Caco-2 (cell line): ENCODE results near the gene CRHR1. TPM values are rescaled to one million over a fixed set of nuclear protein-coding genes. Genes with fewer than 3 reads are reported as not detected.

Source experiments
- BruUV-seq: library from RNA; stranded (reverse); fragments of 400-500 nt; replicated peaks from 2 replicates; lab custom pipeline; 2021; lab: Mats Ljungman, UMichigan
- CTCF ChIA-PET: fragments of 300-600 bp; sonication (Branson Sonifier 250); formaldehyde crosslinking; loops from one replicate; lab custom pipeline; 2022; ENCODE audit warnings: antibody characterized with exemption; lab: Charles Lee
- POLR2A ChIA-PET: fragments of 300-600 bp; sonication (Branson Sonifier 250); formaldehyde crosslinking; loops from one replicate; lab custom pipeline; 2022; ENCODE audit warnings: antibody characterized with exemption; lab: Charles Lee
- DNase-seq, 2 experiments: peaks; one replicate each; pipeline versions ENCODE4 v3.0.0 to v3.0.0-alpha.2; 2020 to 2022
- H3K27me3 ChIP-seq: replicated peaks from 2 replicates; pipeline ENCODE4 v1.6.0; 2011; ENCODE audit warnings: low read length; ENCODE audit not compliant: control insufficient read depth, insufficient read depth
- H3K36me3 ChIP-seq: 2 replicates; pipeline ENCODE4 v1.5.1; 2011; ENCODE audit warnings: low read length; ENCODE audit not compliant: control insufficient read depth, insufficient read depth
- H3K4me1 ChIP-seq: fragments of 250-450 bp; sonication (Bioruptor Pico); 2 replicates; pipeline ENCODE4 v1.5.1; 2020; ENCODE audit warnings: mild to moderate bottlenecking
- H3K4me3 ChIP-seq: 2 replicates; pipeline ENCODE4 v1.5.1; 2011; ENCODE audit warnings: low read depth, mild to moderate bottlenecking, control low read depth, low read length
- H3K9me3 ChIP-seq: fragments of 250-450 bp; sonication (Bioruptor Pico); 2 replicates; pipeline ENCODE4 v1.5.1; 2020; ENCODE audit warnings: mild to moderate bottlenecking, moderate library complexity
- H3K27ac Mint-ChIP-seq: one replicate; pipeline ENCODE4 v1.8.0; 2022; ENCODE audit warnings: mixed read lengths; ENCODE audit not compliant: unreplicated experiment
- H3K27me3 Mint-ChIP-seq: one replicate; pipeline ENCODE4 v1.8.0; 2022; ENCODE audit warnings: mixed read lengths; ENCODE audit not compliant: insufficient read depth, unreplicated experiment
- H3K36me3 Mint-ChIP-seq: one replicate; pipeline ENCODE4 v1.8.0; 2022; ENCODE audit warnings: mild to moderate bottlenecking, mixed read lengths; ENCODE audit not compliant: insufficient read depth, unreplicated experiment
- H3K4me1 Mint-ChIP-seq: one replicate; pipeline ENCODE4 v1.8.0; 2022; ENCODE audit warnings: low read depth, mixed read lengths; ENCODE audit not compliant: unreplicated experiment
- H3K4me3 Mint-ChIP-seq: one replicate; pipeline ENCODE4 v1.8.0; 2022; ENCODE audit warnings: mild to moderate bottlenecking, moderate library complexity, mixed read lengths; ENCODE audit not compliant: unreplicated experiment
- H3K9me3 Mint-ChIP-seq: one replicate; pipeline ENCODE4 v1.8.0; 2022; ENCODE audit warnings: mixed read lengths; ENCODE audit not compliant: unreplicated experiment
- intact Hi-C: fragments of 100-400 bp; cut with micrococcal nuclease; formaldehyde crosslinking; loops from one replicate; pipeline ENCODE4 v1.10.0; 2022; ENCODE audit not compliant: unreplicated experiment
- total RNA-seq: library from RNA; stranded (reverse); gene quantifications from 2 replicates; pipeline ENCODE4 v1.2.3, GENCODE V29; 2022
- TF ChIP-seq, protein P1 (sequence below), 2 experiments: fragments of 200-600 bp in 1 of 2; IDR thresholded peaks; 1 replicate in 1 of 2; 2 replicates in 1 of 2; pipeline versions ENCODE4 v1.5.1 to v1.8.0; 2011 to 2022; ENCODE audit warnings: antibody characterized with exemption in 1 of 2, control low read depth in 1 of 2, inconsistent platforms in 1 of 2, low read depth in 1 of 2, low read length in 1 of 2, mild to moderate bottlenecking in 1 of 2, moderate library complexity in 1 of 2; ENCODE audit not compliant: insufficient read depth in 1 of 2, severe bottlenecking in 1 of 2, unreplicated experiment in 1 of 2

Gene CRHR1
- total RNA-seq, 1 experiment from 2014 or later, result not detected

DNA sequence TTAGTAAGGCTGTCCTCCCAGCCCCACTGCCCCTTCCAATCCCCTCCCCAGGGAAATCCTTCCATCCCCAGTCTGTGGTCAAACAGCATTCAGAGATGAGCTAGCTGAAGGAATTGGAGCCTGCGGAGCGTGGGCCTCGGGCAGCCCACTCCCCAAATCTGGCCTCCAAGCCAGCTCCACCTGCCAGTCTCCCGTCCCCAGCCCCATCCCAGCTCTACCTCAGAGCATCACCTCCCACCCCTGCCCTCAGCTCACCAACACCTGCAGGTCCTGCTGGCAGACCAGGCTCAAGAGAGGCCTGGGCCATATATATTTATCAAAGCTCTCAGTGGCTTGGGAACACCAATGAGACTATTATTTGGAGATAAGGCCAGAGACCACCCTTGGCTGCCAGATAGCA lies 55.3 kb downstream of the CRHR1 start:
- ChIA-PET CTCF (interaction anchor here (0.5 to 0.6 kb wide), 2 partner anchors 10 to 197 kb away, joined by 3 to 6 read pairs; no protein-coding TSS in a partner anchor), POLR2A (no interaction called here)
- no peak for DNase-seq
- Histone ChIP-seq H3K4me1 (no peaks in the 10 kb centered on the region), H3K27me3 (no peaks in the 10 kb centered on the region), H3K36me3 (no peaks in the 10 kb centered on the region), H3K9me3 (no peaks in the 10 kb centered on the region), H3K4me3 (no peak overlapping the region)
- H3K9me3 Mint-ChIP-seq, result no peaks in the 10 kb centered on the region
- peaks cover 21% of the 10 kb centered on the region for H3K27me3 Mint-ChIP-seq
- no peak overlapping the region for H3K27ac Mint-ChIP-seq
- no TSS peak for BruUV-seq
- TF ChIP-seq, protein P1, sequence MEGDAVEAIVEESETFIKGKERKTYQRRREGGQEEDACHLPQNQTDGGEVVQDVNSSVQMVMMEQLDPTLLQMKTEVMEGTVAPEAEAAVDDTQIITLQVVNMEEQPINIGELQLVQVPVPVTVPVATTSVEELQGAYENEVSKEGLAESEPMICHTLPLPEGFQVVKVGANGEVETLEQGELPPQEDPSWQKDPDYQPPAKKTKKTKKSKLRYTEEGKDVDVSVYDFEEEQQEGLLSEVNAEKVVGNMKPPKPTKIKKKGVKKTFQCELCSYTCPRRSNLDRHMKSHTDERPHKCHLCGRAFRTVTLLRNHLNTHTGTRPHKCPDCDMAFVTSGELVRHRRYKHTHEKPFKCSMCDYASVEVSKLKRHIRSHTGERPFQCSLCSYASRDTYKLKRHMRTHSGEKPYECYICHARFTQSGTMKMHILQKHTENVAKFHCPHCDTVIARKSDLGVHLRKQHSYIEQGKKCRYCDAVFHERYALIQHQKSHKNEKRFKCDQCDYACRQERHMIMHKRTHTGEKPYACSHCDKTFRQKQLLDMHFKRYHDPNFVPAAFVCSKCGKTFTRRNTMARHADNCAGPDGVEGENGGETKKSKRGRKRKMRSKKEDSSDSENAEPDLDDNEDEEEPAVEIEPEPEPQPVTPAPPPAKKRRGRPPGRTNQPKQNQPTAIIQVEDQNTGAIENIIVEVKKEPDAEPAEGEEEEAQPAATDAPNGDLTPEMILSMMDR (IDR thresholded peaks at IDR 0.05; ENCODE audit: insufficient read depth in 1 of 2, low read depth in 1 of 2, low read length in 1 of 2, severe bottlenecking in 1 of 2, unreplicated experiment in 1 of 2), result no peak
- H3K36me3 Mint-ChIP-seq, result peaks cover 4% of the 10 kb centered on the region
- H3K4me3 Mint-ChIP-seq, result no peak overlapping the region
- intact Hi-C loops, result no loop called here
- no peaks in the 10 kb centered on the region for H3K4me1 Mint-ChIP-seq

DNA sequence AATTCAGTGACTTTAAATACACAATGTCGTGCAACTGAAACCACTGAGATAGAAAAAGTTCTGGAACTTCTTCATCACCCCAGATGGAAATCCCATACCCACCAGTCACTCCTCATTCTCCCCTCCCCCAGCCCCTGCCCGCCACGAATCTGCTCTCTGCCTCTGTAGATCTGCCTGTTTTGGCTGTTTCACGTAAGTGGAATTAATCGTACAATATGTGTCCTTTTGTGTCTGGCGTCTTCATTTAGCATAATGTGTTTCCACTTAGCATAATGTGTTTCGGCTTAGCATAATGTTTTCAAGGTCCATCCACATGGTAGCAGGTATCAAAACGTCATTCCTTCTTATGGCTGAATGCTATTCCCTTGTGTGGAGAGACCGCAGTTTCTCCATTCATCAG lies 57.1 kb downstream of the CRHR1 start:
- no peak for DNase-seq
- Histone ChIP-seq H3K9me3 (no peaks in the 10 kb centered on the region), H3K27me3 (no peaks in the 10 kb centered on the region), H3K4me1 (no peaks in the 10 kb centered on the region), H3K4me3 (no peak overlapping the region), H3K36me3 (no peaks in the 10 kb centered on the region)
- H3K27me3 Mint-ChIP-seq, result peaks cover 13% of the 10 kb centered on the region
- CTCF ChIA-PET, result interaction anchor here (1.0 kb wide), 1 partner anchor 201 kb away, joined by 3 read pairs; no protein-coding TSS in a partner anchor
- H3K9me3 Mint-ChIP-seq, result no peaks in the 10 kb centered on the region
- no peak overlapping the region for H3K4me3 Mint-ChIP-seq
- intact Hi-C loops, result no loop called here
- POLR2A ChIA-PET, result no interaction called here
- peaks cover 4% of the 10 kb centered on the region for H3K36me3 Mint-ChIP-seq
- no TSS peak for BruUV-seq
- no peak overlapping the region for H3K27ac Mint-ChIP-seq
- no peaks in the 10 kb centered on the region for H3K4me1 Mint-ChIP-seq
- TF ChIP-seq, protein P1 (IDR thresholded peaks at IDR 0.05; ENCODE audit: insufficient read depth in 1 of 2, low read depth in 1 of 2, low read length in 1 of 2, severe bottlenecking in 1 of 2, unreplicated experiment in 1 of 2), result no peak

DNA sequence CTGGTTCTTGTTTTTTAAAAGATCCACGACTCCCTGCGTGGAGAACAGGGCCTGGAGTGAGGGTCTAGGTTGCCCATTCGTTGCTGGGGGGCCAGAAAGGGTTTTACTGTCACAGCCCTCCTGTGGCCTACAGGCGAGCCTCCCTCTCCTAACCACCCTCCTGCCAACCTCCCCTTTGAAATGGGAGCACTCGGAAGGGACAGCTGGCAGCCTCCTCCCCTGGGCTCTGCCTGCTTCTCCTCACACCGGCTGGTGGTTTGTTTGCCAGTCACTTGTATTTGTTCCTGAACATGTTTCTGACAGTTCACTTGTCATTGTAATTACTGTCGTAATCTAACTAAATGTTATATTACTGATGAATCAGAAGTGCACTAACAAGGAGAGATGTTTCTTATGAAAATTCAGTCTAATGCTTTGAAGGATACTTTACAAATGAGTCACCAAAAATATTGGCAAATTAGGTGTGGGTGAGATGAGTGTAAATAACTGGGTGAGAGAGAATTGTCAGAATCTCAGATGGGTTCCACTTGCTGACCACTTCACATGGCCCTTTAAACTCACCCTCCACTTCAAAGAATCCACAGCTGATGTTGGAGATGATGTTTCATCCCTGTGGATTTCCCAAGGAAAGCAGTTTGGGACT lies 57.9 kb downstream of the CRHR1 start:
- Histone ChIP-seq H3K9me3 (no peaks in the 10 kb centered on the region), H3K4me1 (no peaks in the 10 kb centered on the region), H3K36me3 (no peaks in the 10 kb centered on the region), H3K27me3 (no peaks in the 10 kb centered on the region), H3K4me3 (no peak overlapping the region)
- Mint-ChIP-seq H3K27ac (no peak overlapping the region), H3K9me3 (no peaks in the 10 kb centered on the region), H3K27me3 (peaks cover 12% of the 10 kb centered on the region), H3K4me3 (no peak overlapping the region), H3K36me3 (peaks cover 4% of the 10 kb centered on the region), H3K4me1 (no peaks in the 10 kb centered on the region)
- ChIA-PET CTCF (no interaction called here), POLR2A (no interaction called here)
- intact Hi-C loops, result no loop called here
- TF ChIP-seq, protein P1 (IDR thresholded peaks at IDR 0.05; ENCODE audit: insufficient read depth in 1 of 2, low read depth in 1 of 2, low read length in 1 of 2, severe bottlenecking in 1 of 2, unreplicated experiment in 1 of 2), result no peak
- no peak for DNase-seq
- no TSS peak for BruUV-seq
